HG03108 (cell line): Measurements from ENCODE around the gene ANKRD62.
"Not testable (repeated sequence)": the region's sequence is repeated elsewhere in the genome, so short reads cannot be mapped to it uniquely, and the experiment has no call there.

Experiments
- ATAC-seq: cut with Tn5 transposase; IDR thresholded peaks from one replicate; pipeline ENCODE4 v1.9.1; 2021; ENCODE audit warnings: moderate library complexity; ENCODE audit not compliant: unreplicated experiment

The ANKRD62 gene

GRCh38 chr18:12092398-12093229, 1.0 kb upstream of the ANKRD62 start:
- ATAC-seq = no peak

GRCh38 chr18:12098374-12098773, 4.7 kb downstream of the ANKRD62 start:
- ATAC-seq = no peak

- no peak for ATAC-seq
Measured at GRCh38 chr18:12099160-12099559, 5.5 kb downstream of the ANKRD62 start.

- no peak for ATAC-seq
Measured at GRCh38 chr18:12101266-12101665, 7.6 kb downstream of the ANKRD62 start.

DNA sequence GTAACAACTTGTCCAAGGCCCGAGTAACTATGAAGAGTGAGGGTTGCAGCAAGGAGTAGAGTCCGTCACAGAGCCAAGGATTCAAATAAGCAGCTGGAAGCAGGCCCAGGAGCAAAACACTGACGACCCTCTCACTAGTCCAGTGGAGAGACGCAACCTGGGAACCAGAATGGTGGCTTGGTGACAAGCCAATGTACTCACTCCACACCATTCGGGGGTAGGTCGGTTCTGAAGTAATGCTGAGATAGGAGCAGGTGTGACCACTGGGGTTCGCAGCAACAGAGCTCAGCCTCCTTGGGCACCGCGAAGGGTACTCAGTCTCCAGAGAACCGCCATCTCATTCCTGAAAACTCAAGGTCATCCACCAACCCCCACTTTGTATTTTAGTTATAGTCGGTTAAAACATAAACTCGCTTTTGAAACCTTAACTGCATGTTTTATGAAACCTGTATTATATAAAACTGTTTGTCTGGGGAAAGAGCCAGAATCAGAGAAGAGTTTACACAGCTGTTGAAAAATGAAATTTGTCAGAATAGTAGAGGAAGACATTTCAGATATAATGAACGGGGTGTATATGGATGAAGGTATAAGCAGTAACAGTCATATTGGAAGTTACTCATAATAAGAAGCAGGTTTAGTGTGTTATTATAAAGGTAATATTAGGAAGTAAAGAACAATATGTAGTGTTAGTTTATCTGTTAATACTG, 8.6 kb downstream of the ANKRD62 start:
- no peak for ATAC-seq

DNA sequence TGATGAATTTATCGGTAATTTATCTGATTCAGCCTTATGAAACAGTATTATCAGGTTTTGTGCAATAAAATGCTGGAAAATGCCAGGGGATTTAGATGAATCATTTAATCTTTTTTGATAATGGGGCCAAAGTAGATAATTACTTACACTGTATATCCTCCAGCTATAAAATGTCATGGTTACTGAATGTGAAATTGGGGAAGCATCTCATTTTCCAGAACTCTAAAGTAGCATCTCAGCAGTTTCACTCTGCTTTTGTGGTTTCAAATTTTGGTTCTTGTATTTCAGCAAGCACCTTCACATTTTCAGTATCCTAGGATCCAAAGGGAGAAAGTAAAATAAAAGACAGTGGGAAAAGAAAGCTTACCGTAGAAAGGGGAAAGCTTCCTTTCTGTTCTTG, 12.8 kb downstream of the ANKRD62 start:
- ATAC-seq = no peak

DNA sequence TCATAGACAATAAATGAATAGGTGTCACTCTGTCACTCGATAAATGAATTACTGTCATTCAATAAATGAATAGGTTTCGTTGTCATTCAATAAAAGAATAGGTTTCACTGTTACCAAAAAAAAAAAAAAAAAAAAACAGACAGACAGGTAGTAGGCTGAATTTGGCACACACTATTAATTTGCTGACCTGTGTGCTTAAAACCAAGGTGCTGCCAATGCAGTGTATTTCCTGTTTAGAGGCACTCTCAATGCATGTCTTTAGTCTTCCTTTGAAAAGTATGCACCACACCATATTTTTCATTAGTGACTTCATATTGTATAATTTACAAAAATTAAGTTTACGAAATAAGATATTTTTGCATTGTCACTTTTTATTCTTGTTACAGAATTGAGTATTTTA, 16.2 kb downstream of the ANKRD62 start:
- no peak for ATAC-seq

GRCh38 chr18:12113999-12114646, 20.5 kb downstream of the ANKRD62 start:
- ATAC-seq = no peak

- no peak for ATAC-seq
Measured at GRCh38 chr18:12119358-12119757, 25.7 kb downstream of the ANKRD62 start.

DNA sequence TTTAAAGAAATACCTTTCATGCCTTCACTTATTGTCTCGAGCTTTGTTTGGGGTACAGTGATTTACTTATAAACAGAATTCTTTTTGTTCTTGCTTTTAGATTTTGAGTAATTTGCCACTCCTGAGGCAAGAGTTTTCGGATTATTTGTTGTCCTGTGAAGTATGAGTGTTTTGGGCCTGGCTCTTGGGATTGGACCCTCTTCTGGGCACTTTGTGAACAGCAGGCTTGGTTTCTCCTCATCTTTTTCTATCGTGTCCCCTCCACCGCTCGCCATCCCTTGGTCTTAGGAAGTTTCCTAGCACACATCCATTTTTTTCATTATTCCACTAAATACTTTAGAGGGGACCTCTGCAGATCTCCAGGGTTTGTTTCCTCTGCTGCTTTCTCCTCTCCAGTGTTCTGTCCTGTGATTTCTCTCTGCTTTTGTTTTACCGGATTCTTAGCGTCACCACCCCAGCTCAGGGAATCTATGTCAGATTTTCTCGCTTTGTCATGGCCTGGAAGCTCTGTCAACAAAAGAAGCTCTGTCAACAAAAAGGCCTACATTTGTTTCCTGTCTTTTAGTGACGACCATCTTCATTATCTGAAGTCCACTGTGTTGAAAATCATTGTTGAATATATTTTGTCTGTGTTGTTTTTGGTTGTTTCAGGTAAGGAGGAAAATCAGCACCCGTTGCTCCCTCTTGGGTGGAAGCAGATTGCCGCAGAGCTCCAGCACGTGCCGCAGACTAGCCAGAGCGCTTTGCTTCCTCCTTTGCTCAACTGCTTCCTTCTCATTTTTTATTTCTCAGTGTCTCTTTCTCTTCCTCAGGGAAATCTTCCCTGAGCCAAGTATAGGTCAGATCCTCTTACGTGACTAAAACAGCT, 27.8 kb downstream of the ANKRD62 start:
- ATAC-seq = no peak

- ATAC-seq = not testable (repeated sequence)
Measured at GRCh38 chr18:12122043-12122389, 28.4 kb downstream of the ANKRD62 start.

- ATAC-seq = not testable (repeated sequence)
Measured at GRCh38 chr18:12127647-12128046, 34.0 kb downstream of the ANKRD62 start.

DNA sequence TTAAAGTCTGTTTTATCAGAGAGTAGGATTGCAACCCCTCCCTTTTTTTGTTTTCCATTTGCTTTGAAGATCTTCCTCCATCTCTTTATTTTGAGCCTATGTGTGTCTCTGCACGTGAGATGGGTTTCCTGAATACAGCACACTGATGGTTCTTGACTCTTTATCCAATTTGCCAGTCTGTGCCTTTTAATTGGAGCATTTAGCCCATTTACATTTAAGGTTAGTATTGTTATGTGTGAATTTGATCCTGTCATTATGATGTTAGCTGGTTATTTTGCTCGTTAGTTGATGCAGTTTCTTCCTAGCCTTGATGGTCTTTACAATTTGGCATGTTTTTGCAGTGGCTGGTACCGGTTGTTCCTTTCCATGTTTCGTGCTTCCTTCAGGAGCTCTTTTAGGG, 45.2 kb downstream of the ANKRD62 start:
- not testable (repeated sequence) for ATAC-seq

GRCh38 chr18:12140866-12141265, 47.2 kb downstream of the ANKRD62 start:
- not testable (repeated sequence) for ATAC-seq

GRCh38 chr18:12141778-12142177, 48.1 kb downstream of the ANKRD62 start:
- not testable (repeated sequence) for ATAC-seq

GRCh38 chr18:12149431-12149830, 55.8 kb downstream of the ANKRD62 start:
- ATAC-seq = not testable (repeated sequence)

DNA sequence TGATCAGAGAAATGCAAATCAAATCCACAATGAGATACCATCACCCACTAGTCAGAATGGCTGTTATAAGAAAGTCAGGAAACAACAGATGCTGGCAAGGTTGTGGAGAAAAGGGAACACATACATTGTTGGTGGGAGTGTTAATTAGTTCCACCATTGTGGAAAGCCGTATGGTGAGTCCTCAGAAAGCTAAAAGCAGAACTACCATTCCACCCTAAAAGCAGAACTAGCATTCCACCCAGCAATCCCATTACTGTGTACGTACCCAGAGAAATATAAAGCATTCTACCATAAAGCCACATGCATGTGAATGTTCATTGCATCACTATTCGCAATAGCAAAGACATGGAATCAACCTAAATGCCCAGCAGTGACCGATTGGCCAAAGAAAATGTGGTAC, 60.7 kb downstream of the ANKRD62 start:
- no peak for ATAC-seq

- no peak for ATAC-seq
Measured at GRCh38 chr18:12155996-12156395, 62.4 kb downstream of the ANKRD62 start.

DNA sequence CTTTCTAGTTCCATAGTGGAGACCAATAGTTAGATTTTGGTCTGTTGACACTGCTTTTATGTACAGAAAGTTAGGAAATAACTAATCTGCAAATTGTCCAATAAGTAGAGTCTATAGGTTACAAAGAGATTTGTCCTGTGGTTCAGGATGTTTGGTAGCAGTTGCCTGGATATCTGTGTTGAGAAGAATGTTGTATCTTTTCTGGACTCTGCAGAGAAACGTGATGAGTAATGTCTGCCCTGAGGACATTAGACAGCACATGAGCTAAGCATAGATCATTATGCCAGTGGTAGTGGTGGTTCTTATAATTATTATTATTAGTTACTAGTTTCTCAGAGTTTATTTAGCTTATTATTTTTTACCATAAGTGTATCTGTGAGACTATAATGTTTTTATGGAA, 65.8 kb downstream of the ANKRD62 start:
- ATAC-seq = no peak

GRCh38 chr18:12162786-12163185, 69.1 kb downstream of the ANKRD62 start:
- ATAC-seq = no peak
